ENCODE results near the gene PKD2L1.

The PKD2L1 gene

GRCh38 chr10:100362570-100363496 is 32.8 kb upstream of the PKD2L1 start:
- TF ChIP-seq REST (IDR thresholded peaks at IDR 0.05; ENCODE audit: insufficient read depth in 1 of 2, low read depth in 2 of 2, low read length in 2 of 2) (no peak), TAF1 (IDR thresholded peaks at IDR 0.05; ENCODE audit: borderline replicate concordance, insufficient read depth, low read length) (no peak)

DNA sequence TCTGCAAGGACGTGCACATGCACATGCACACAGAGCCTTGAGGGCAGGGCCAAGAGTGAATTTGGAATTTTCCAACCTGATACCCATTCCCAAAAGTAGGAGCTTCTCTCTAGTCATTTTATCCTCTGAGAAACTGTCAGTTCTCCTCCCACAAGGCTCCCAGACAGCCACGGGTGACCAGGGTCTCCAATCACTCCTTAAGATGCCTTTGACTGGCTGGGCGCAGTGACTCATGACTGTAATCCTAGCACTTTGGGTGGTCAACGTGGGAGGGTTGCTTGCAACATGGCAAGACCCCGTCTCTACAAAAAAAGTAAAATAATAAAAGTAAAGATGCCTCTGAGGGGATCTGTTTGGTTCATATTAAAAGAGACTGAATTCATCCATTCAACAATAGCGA is 30.2 kb upstream of the PKD2L1 start:
- TF ChIP-seq POLR2AphosphoS5 (IDR thresholded peaks at IDR 0.05; ENCODE audit: low read depth, low read length) (no peak), SIN3A (IDR thresholded peaks at IDR 0.05; ENCODE audit: borderline replicate concordance, insufficient read depth, low read length) (no peak), FOXP2 (optimal IDR thresholded peaks at IDR 0.05; ENCODE audit: borderline replicate concordance, extremely low read depth, extremely low read length, insufficient read depth) (no peak), TAF1 (IDR thresholded peaks at IDR 0.05; ENCODE audit: borderline replicate concordance, insufficient read depth, low read length) (no peak), REST (IDR thresholded peaks at IDR 0.05; ENCODE audit: insufficient read depth in 1 of 2, low read depth in 2 of 2, low read length in 2 of 2) (no peak)

GRCh38 chr10:100359529-100360150 is 29.6 kb upstream of the PKD2L1 start:
- TF ChIP-seq POLR2AphosphoS5 (IDR thresholded peaks at IDR 0.05; ENCODE audit: low read depth, low read length) (no peak), FOXP2 (optimal IDR thresholded peaks at IDR 0.05; ENCODE audit: borderline replicate concordance, extremely low read depth, extremely low read length, insufficient read depth) (no peak), SIN3A (IDR thresholded peaks at IDR 0.05; ENCODE audit: borderline replicate concordance, insufficient read depth, low read length) (no peak), TAF1 (IDR thresholded peaks at IDR 0.05; ENCODE audit: borderline replicate concordance, insufficient read depth, low read length) (no peak)

- no peak; the same call in 1 of the 2 replicates for TF ChIP-seq POLR2AphosphoS5 (IDR thresholded peaks at IDR 0.05; ENCODE audit: low read depth, low read length)
- no peak for TF ChIP-seq TAF1 (IDR thresholded peaks at IDR 0.05; ENCODE audit: borderline replicate concordance, insufficient read depth, low read length)
- TF ChIP-seq REST (IDR thresholded peaks at IDR 0.05; ENCODE audit: insufficient read depth in 1 of 2, low read depth in 2 of 2, low read length in 2 of 2): no peak
- no peak for TF ChIP-seq FOXP2 (optimal IDR thresholded peaks at IDR 0.05; ENCODE audit: borderline replicate concordance, extremely low read depth, extremely low read length, insufficient read depth)
- no peak for TF ChIP-seq SIN3A (IDR thresholded peaks at IDR 0.05; ENCODE audit: borderline replicate concordance, insufficient read depth, low read length)
Measured at GRCh38 chr10:100359030-100359432, 29.0 kb upstream of the PKD2L1 start.

GRCh38 chr10:100357059-100357858 is 27.2 kb upstream of the PKD2L1 start:
- no peak for TF ChIP-seq POLR2AphosphoS5 (IDR thresholded peaks at IDR 0.05; ENCODE audit: low read depth, low read length)
- no peak for TF ChIP-seq TAF1 (IDR thresholded peaks at IDR 0.05; ENCODE audit: borderline replicate concordance, insufficient read depth, low read length)
- TF ChIP-seq REST (IDR thresholded peaks at IDR 0.05; ENCODE audit: insufficient read depth in 1 of 2, low read depth in 2 of 2, low read length in 2 of 2): no peak
- no peak for TF ChIP-seq SIN3A (IDR thresholded peaks at IDR 0.05; ENCODE audit: borderline replicate concordance, insufficient read depth, low read length)
- no peak for TF ChIP-seq FOXP2 (optimal IDR thresholded peaks at IDR 0.05; ENCODE audit: borderline replicate concordance, extremely low read depth, extremely low read length, insufficient read depth)

All from PFSK-1 (cell line).